Measurements from ENCODE around the gene CAMSAP1.

The CAMSAP1 gene

DNA sequence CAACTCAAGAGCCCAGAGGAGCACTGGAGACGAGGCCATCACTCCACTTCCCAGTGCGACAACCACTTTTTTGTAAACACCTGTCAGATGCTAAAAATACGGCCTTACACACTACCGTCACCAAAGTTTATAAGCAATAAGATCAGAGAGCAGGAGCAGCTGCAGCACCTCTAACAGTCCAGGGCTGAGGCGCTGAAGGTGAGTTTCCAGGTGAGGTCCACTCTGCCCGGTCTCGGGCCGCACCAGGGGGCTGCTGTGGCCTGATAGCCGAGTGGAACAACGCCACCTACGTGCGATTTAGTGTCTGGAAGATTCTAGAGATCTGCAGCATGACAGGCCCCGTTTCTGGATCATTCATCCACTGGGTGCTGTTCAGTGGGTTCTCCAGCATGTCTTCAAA, 25.8 kb upstream of the CAMSAP1 start:
- no peak for TF ChIP-seq CTCF (IDR thresholded peaks at IDR 0.05; ENCODE audit: borderline replicate concordance, insufficient read depth, low read depth, low read length)

DNA sequence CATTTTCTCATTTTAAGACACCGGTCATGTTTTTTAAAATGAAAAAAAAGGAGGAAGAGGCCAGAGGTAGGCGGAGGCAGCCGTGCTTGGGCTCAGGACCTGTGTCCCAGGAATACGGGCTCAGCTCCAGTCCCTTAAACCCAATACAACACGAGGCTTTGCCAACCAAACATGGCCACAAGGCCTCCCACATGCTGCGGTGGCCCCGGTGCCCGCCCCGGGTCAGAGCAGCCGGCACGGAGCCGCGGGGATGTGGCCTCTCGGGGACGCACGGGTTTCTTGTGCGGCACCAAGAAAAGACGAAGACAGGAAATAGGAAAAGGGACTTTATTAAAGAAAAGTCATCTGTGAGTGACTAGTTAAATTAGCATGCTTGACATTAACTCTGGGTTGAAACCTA, 25.3 kb upstream of the CAMSAP1 start:
- no peak overlapping the region for H3K4me3 ChIP-seq (ENCODE audit: low read depth, low read length)
- TF ChIP-seq CTCF (IDR thresholded peaks at IDR 0.05; ENCODE audit: borderline replicate concordance, insufficient read depth, low read depth, low read length), result no peak

More for the DNA sequence above, 25.8 kb upstream of the CAMSAP1 start:
- no peak overlapping the region for H3K4me3 ChIP-seq (ENCODE audit: low read depth, low read length)

DNA sequence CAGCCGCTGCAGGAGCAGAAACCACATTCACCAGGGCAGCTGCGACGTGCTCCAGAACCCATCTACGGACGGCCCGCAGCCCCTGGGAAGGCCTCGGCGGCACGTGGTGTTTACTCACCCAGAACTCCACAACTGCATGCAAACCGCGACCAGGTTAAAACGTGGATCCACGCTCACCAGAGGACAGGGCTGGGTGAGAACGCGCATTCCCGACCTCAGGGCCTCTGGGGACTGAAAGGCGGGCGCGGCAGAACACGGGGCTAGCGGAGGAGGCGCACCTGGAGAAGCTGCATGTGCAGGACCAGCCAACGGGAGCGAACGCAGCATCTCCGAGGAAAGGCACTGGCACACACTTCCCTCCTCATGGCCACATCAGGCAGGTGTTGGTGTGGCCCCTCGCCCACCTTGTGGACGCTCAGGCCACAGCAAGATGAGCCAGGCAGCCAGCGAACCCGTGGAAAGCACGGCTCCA, 24.0 kb upstream of the CAMSAP1 start:
- no peak for TF ChIP-seq CTCF (IDR thresholded peaks at IDR 0.05; ENCODE audit: borderline replicate concordance, insufficient read depth, low read depth, low read length)
- no peak overlapping the region for H3K4me3 ChIP-seq (ENCODE audit: low read depth, low read length)

- TF ChIP-seq CTCF (IDR thresholded peaks at IDR 0.05; ENCODE audit: borderline replicate concordance, insufficient read depth, low read depth, low read length), result no peak
- H3K4me3 ChIP-seq (ENCODE audit: low read depth, low read length), result no peak overlapping the region
Observed at GRCh38 chr9:135930446-135931345, 23.4 kb upstream of the CAMSAP1 start.

DNA sequence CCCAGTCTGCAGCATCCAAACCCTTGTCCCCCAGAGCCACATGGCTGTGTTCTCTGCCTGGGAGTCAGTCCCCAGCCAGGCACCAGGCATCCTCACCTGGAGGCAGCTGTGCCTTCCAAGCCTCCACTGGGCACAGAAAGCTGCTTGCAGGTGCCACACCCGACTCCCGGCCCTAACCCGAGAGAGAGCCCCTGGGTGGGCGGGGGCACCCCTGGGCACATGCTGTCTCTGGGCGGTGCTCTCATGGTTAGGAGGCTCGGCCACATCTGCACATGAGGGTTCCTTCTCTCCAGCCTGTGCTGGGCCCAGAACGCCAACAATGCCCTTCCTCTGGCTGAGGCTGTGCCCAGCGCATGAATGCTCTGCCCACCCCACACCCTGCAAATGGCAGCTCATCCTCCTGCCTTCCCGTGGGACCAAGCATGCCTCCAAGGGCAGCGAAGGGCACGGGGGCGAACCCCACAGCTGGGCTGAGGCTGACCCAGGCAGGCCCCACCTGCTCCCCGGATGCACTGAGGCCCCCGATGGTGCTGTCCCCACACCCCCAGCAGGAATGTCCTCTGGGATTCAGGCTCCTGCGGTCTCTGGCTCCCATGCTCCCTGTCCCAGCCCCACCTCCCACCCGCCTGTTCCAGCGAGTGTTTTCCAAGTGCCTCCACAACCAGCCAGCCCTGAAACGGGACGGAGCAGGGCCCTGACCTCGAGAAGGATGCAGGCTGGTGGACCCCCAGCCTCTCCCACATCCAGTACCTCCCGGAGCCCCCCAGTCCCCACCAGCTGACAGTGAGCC, 22.5 kb upstream of the CAMSAP1 start:
- no peak overlapping the region for H3K4me3 ChIP-seq (ENCODE audit: low read depth, low read length)
- TF ChIP-seq CTCF (IDR thresholded peaks at IDR 0.05; ENCODE audit: borderline replicate concordance, insufficient read depth, low read depth, low read length), result no peak

- TF ChIP-seq CTCF (IDR thresholded peaks at IDR 0.05; ENCODE audit: borderline replicate concordance, insufficient read depth, low read depth, low read length), result no peak
- H3K4me3 ChIP-seq (ENCODE audit: low read depth, low read length), result no peak overlapping the region
Observed at GRCh38 chr9:135928731-135929655, 21.6 kb upstream of the CAMSAP1 start.
